H1 (cell line): ENCODE results near the gene HLF. TPM values are rescaled to one million over a fixed set of nuclear protein-coding genes. Genes with fewer than 3 reads are reported as not detected.

Experiments used
- CTCF ChIA-PET: fragments of 300-600 bp; sonication (Branson Sonifier 250); formaldehyde crosslinking; loops from one replicate; lab custom pipeline; 2021; ENCODE audit not compliant: partially characterized antibody; lab: Charles Lee
- POLR2A ChIA-PET: fragments of 300-600 bp; sonication (Branson Sonifier 250); formaldehyde crosslinking; loops from one replicate; lab custom pipeline; 2021; ENCODE audit warnings: inconsistent platforms; ENCODE audit not compliant: partially characterized antibody; lab: Charles Lee
- DNase-seq, 2 experiments: peaks; one replicate each; pipeline versions ENCODE4 v3.0.0 to v3.0.0-alpha.2; 2010 to 2022; ENCODE audit warnings: low spot score in 2 of 2, low read depth in 1 of 2, mixed read lengths in 1 of 2
- FAIRE-seq: peaks from 2 replicates; lab custom pipeline; 2011; peaks lifted over from hg19 to GRCh38; lab: Jason Lieb, UNC
- H2AFZ ChIP-seq: 2 replicates; pipeline ENCODE4 v1.8.1; 2012; ENCODE audit warnings: low read length, inconsistent platforms
- H2AK5ac ChIP-seq: 2 replicates; pipeline ENCODE4 v1.6.1; 2013; ENCODE audit warnings: low read depth, low read length
- H2BK120ac ChIP-seq: replicated peaks from 2 replicates; pipeline ENCODE3; 2013; ENCODE audit warnings: low read depth, low read length, inconsistent platforms
- H2BK12ac ChIP-seq: 2 replicates; pipeline ENCODE4 v1.6.1; 2013; ENCODE audit warnings: low read depth, low read length
- H2BK15ac ChIP-seq: 2 replicates; pipeline ENCODE4 v1.6.1; 2013; ENCODE audit warnings: low read length
- H2BK20ac ChIP-seq: 2 replicates; pipeline ENCODE4 v1.6.1; 2013; ENCODE audit warnings: low read length
- H2BK5ac ChIP-seq: 2 replicates; pipeline ENCODE4 v1.6.1; 2013; ENCODE audit warnings: low read depth, low read length
- H3K14ac ChIP-seq: 2 replicates; pipeline ENCODE4 v1.6.1; 2013; ENCODE audit warnings: inconsistent platforms; ENCODE audit not compliant: insufficient read length
- H3K18ac ChIP-seq: 2 replicates; pipeline ENCODE4 v1.6.1; 2013; ENCODE audit warnings: low read length; ENCODE audit errors: extremely low read depth
- H3K23ac ChIP-seq: 2 replicates; pipeline ENCODE4 v1.6.1; 2013; ENCODE audit warnings: inconsistent platforms; ENCODE audit not compliant: insufficient read length
- H3K23me2 ChIP-seq: 2 replicates; pipeline ENCODE4 v1.6.1; 2013; ENCODE audit warnings: low read depth, low read length
- H3K27ac ChIP-seq: 2 replicates; pipeline ENCODE4 v1.6.1; 2011; ENCODE audit warnings: low read depth, low read length, inconsistent platforms
- H3K27me3 ChIP-seq, 4 experiments: replicated peaks in 1 of 4; 1 replicate in 1 of 4; 2 replicates in 3 of 4; pipeline versions ENCODE4 v1.6.1 to v1.8.1; 2011 to 2013; ENCODE audit warnings: low read length in 3 of 4, mild to moderate bottlenecking in 3 of 4, inconsistent platforms in 2 of 4, mixed read lengths in 2 of 4, moderate library complexity in 1 of 4; ENCODE audit not compliant: control insufficient read depth in 3 of 4, insufficient read depth in 3 of 4; ENCODE audit errors: extremely low read depth in 1 of 4
- H3K36me3 ChIP-seq, 4 experiments: 2 replicates each; pipeline versions ENCODE4 v1.6.1 to v1.8.1; 2011 to 2013; ENCODE audit warnings: mild to moderate bottlenecking in 4 of 4, low read length in 3 of 4, moderate library complexity in 2 of 4, control low read depth in 1 of 4, inconsistent platforms in 1 of 4; ENCODE audit not compliant: insufficient read depth in 4 of 4, control insufficient read depth in 2 of 4
- H3K4ac ChIP-seq: replicated peaks from 2 replicates; pipeline ENCODE3; 2013; ENCODE audit warnings: low read length, low read depth, mixed read lengths, inconsistent platforms; ENCODE audit not compliant: insufficient read length
- H3K4me1 ChIP-seq, 4 experiments: replicated peaks in 1 of 4; 1 replicate in 1 of 4; 2 replicates in 3 of 4; pipeline versions ENCODE4 v1.6.1 to v1.8.1; 2011 to 2013; ENCODE audit warnings: low read length in 3 of 4, inconsistent platforms in 2 of 4, mixed read lengths in 1 of 4; ENCODE audit not compliant: insufficient read depth in 4 of 4, control insufficient read depth in 3 of 4
- H3K4me2 ChIP-seq, 2 experiments: 2 replicates each; pipeline versions ENCODE4 v1.6.1 to v1.8.1; 2011 to 2013; ENCODE audit warnings: low read depth in 2 of 2, low read length in 2 of 2, control low read depth in 1 of 2, inconsistent platforms in 1 of 2, mild to moderate bottlenecking in 1 of 2; ENCODE audit not compliant: insufficient read depth in 1 of 2
- H3K4me3 ChIP-seq, 4 experiments: fragments of 200-600, 300-600 bp in 1 of 4; sonication (generic), shearing (Covaris generic), sonication (Bioruptor Twin) in 1 of 4; 2 replicates each; pipeline versions ENCODE4 v1.5.1 to v1.8.1; 2011 to 2016; ENCODE audit warnings: low read length in 4 of 4, low read depth in 3 of 4, control low read depth in 2 of 4, inconsistent platforms in 2 of 4, mild to moderate bottlenecking in 2 of 4, mixed read lengths in 1 of 4, moderate library complexity in 1 of 4; ENCODE audit not compliant: insufficient read depth in 2 of 4; ENCODE audit errors: extremely low read depth in 1 of 4
- H3K56ac ChIP-seq: replicated peaks from 2 replicates; pipeline ENCODE3; 2013; ENCODE audit warnings: low read depth, mild to moderate bottlenecking, mixed read lengths, low read length, inconsistent platforms; ENCODE audit not compliant: insufficient read length
- H3K79me1 ChIP-seq: 2 replicates; pipeline ENCODE4 v1.6.1; 2013; ENCODE audit warnings: low read depth, low read length, control low read depth
- H3K79me2 ChIP-seq, 2 experiments: 2 replicates each; pipeline versions ENCODE4 v1.6.1 to v1.8.1; 2012 to 2013; ENCODE audit warnings: low read length in 2 of 2, mild to moderate bottlenecking in 2 of 2, inconsistent platforms in 1 of 2; ENCODE audit not compliant: insufficient read depth in 2 of 2, control insufficient read depth in 1 of 2
- H3K9ac ChIP-seq, 4 experiments: replicated peaks in 1 of 4; 1 replicate in 1 of 4; 2 replicates in 3 of 4; pipeline versions ENCODE4 v1.6.1 to v1.8.1; 2011 to 2013; ENCODE audit warnings: low read depth in 3 of 4, low read length in 3 of 4, control low read depth in 2 of 4, mild to moderate bottlenecking in 2 of 4, moderate library complexity in 2 of 4, inconsistent platforms in 1 of 4; ENCODE audit errors: extremely low read depth in 1 of 4
- H3K9me3 ChIP-seq, 2 experiments: 2 replicates each; pipeline versions ENCODE4 v1.6.1 to v1.8.1; 2012 to 2013; ENCODE audit warnings: mild to moderate bottlenecking in 2 of 2, moderate library complexity in 2 of 2, control low read depth in 1 of 2, inconsistent platforms in 1 of 2, low read depth in 1 of 2, low read length in 1 of 2, mixed read lengths in 1 of 2; ENCODE audit not compliant: insufficient read depth in 2 of 2
- H4K20me1 ChIP-seq, 2 experiments: replicated peaks in 1 of 2; 2 replicates each; pipeline versions ENCODE3 to v1.8.1; 2011 to 2013; ENCODE audit warnings: inconsistent platforms in 2 of 2, low read length in 2 of 2, mild to moderate bottlenecking in 1 of 2; ENCODE audit not compliant: insufficient read depth in 2 of 2, control insufficient read depth in 1 of 2
- H4K5ac ChIP-seq: 2 replicates; pipeline ENCODE4 v1.6.1; 2013; ENCODE audit warnings: low read length, low read depth, mixed read lengths, inconsistent platforms; ENCODE audit not compliant: insufficient read length
- H4K8ac ChIP-seq: 2 replicates; pipeline ENCODE4 v1.8.0; 2013; ENCODE audit warnings: mild to moderate bottlenecking, moderate library complexity, low read length, inconsistent platforms; ENCODE audit not compliant: insufficient read depth; ENCODE audit errors: extremely low read depth
- H4K91ac ChIP-seq: replicated peaks from 2 replicates; pipeline ENCODE3; 2013; ENCODE audit warnings: low read length, mixed read lengths, inconsistent platforms; ENCODE audit not compliant: insufficient read length
- BACH1 ChIP-seq: IDR thresholded peaks from 2 replicates; pipeline ENCODE4 v1.6.1; 2012; ENCODE audit warnings: low read length, improper control_type of control experiment
- CREB1 ChIP-seq: IDR thresholded peaks from 2 replicates; pipeline ENCODE4 v1.6.1; 2012; ENCODE audit warnings: inconsistent platforms
- HDAC2 ChIP-seq, 2 experiments: fragments of 300-600 bp in 1 of 2; sonication (generic) in 1 of 2; IDR thresholded peaks; 2 replicates each; pipeline ENCODE4 v1.6.1; 2011 to 2012; ENCODE audit warnings: low read depth in 2 of 2, low read length in 2 of 2, mild to moderate bottlenecking in 2 of 2, moderate library complexity in 2 of 2, borderline replicate concordance in 1 of 2, inconsistent platforms in 1 of 2
- HDAC6 ChIP-seq: IDR thresholded peaks from one replicate; pipeline ENCODE4 v1.7.1; 2012; ENCODE audit warnings: low read depth, mild to moderate bottlenecking, inconsistent platforms, low read length, moderate library complexity
- KDM5A ChIP-seq: fragments of 200-600 bp; IDR thresholded peaks from 2 replicates; pipeline ENCODE4 v1.7.1; 2012; ENCODE audit warnings: mild to moderate bottlenecking, low read length, inconsistent platforms, mixed read lengths
- TAF1 ChIP-seq: IDR thresholded peaks from 2 replicates; pipeline ENCODE4 v1.6.1; 2011; ENCODE audit warnings: mild to moderate bottlenecking, low read depth, low read length
- TAF7 ChIP-seq: optimal IDR thresholded peaks from 2 replicates; pipeline ENCODE3; 2011; ENCODE audit warnings: low read depth, mild to moderate bottlenecking, inconsistent platforms, low read length, moderate library complexity, borderline replicate concordance
- TCF12 ChIP-seq: IDR thresholded peaks from 2 replicates; pipeline ENCODE4 v1.6.1; 2011; ENCODE audit warnings: low read depth, mild to moderate bottlenecking, low read length
- YY1 ChIP-seq: IDR thresholded peaks from 2 replicates; pipeline ENCODE4 v1.6.1; 2011; ENCODE audit warnings: low read depth, mild to moderate bottlenecking, low read length
- WGBS, 2 experiments: shearing (Covaris generic) in 1 of 2; methylation state at CpG; one replicate each; pipeline versions ENCODE4 v1.1.6 to v1.1.7; 2013 to 2015; ENCODE audit warnings: low lambda C conversion rate in 2 of 2, mixed read lengths in 2 of 2, inconsistent platforms in 1 of 2, low coverage in 1 of 2, missing lambda C conversion rate in 1 of 2; ENCODE audit not compliant: insufficient replicate concordance in 2 of 2, insufficient coverage in 1 of 2, insufficient read length in 1 of 2; ENCODE audit errors: extremely low coverage in 1 of 2, missing lambda C conversion rate in 1 of 2; 5-methylcytosine and 5-hydroxymethylcytosine counted together
- polyA plus RNA-seq, 7 experiments: library from polyadenylated mRNA; depleted of rRNA in 3 of 7; stranded (reverse) in 5 of 7; unstranded in 2 of 7; fragments of >200 nt in 5 of 7; fragments of 200-250 nt in 2 of 7; gene quantifications; 1 replicate in 5 of 7; 2 replicates in 1 of 7; 4 replicates in 1 of 7; pipeline versions ENCODE4 v1.2.1 to v1.2.3, GENCODE V29; 2011 to 2013; ENCODE audit warnings: missing spikeins in 2 of 7, mixed read lengths in 2 of 7
- total RNA-seq: library from RNA; stranded (reverse); fragmentation: NEBNext Ultra II Directional; extraction: Animal tissue kit (Norgen Biotek cat#: 25700); gene quantifications from 2 replicates; pipeline ENCODE4 v1.2.1, GENCODE V29; 2021
- TF ChIP-seq, protein P1 (sequence below): IDR thresholded peaks from 2 replicates; pipeline ENCODE4 v1.6.1; 2012; ENCODE audit warnings: low read length, inconsistent platforms
- TF ChIP-seq, protein P2 (sequence below), 3 experiments: IDR thresholded peaks; 1 replicate in 2 of 3; 2 replicates in 1 of 3; pipeline versions ENCODE4 v1.5.1 to v1.6.1; 2011; ENCODE audit warnings: low read length in 3 of 3, mild to moderate bottlenecking in 3 of 3, inconsistent platforms in 2 of 3, low read depth in 1 of 3, moderate library complexity in 1 of 3; ENCODE audit not compliant: insufficient read depth in 1 of 3; ENCODE audit errors: control extremely low read depth in 1 of 3

The HLF gene
- total and polyA plus RNA-seq, 2 of the 8 experiments (the other 6 are each of a cell fraction or from before 2014, with no cell fraction given): 0.39 to 0.60 TPM

DNA sequence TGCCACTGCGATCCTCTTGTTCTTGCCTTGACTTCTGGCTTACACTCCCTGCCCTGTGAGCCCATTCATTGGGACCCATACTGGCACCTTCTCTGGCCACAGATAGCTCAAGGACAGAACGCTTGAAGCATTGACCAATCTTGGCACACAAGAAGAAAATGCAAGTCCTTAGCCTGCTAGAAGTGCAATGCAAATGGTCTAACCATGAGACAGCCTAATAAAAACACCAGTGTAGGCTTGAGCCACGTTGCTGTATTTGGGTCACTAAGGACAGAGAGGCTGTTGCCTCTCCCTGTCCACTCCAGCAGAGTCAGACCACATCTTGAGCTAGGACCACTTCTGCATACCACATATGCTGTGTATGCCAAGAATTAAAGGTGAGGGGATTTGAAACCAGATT lies 41.2 kb upstream of the HLF start:
- Histone ChIP-seq H3K79me2 (no peaks in the 10 kb centered on the region), H2AFZ (no peak overlapping the region), H3K27ac (no peak overlapping the region), H2AK5ac (no peak overlapping the region), H3K4me2 (no peak overlapping the region), H3K23me2 (no peaks in the 10 kb centered on the region), H3K9ac (no peak overlapping the region), H2BK12ac (no peak overlapping the region), H3K14ac (no peak overlapping the region), H3K18ac (no peak overlapping the region), H3K9me3 (no peaks in the 10 kb centered on the region), H3K56ac (no peak overlapping the region), H2BK120ac (no peak overlapping the region), H3K4me1 (no peaks in the 10 kb centered on the region), H3K23ac (no peak overlapping the region), H4K5ac (no peak overlapping the region), H3K4ac (no peak overlapping the region), H3K27me3 (no peaks in the 10 kb centered on the region), H2BK5ac (no peak overlapping the region), H2BK20ac (no peak overlapping the region), H4K91ac (no peak overlapping the region), H4K20me1 (no peaks in the 10 kb centered on the region), H3K36me3 (no peaks in the 10 kb centered on the region), H4K8ac (no peak overlapping the region), H3K4me3 (no peak overlapping the region), H2BK15ac (no peak overlapping the region), H3K79me1 (no peaks in the 10 kb centered on the region)
- ChIA-PET CTCF (interaction anchor here (0.7 kb wide), 1 partner anchor 14 kb away, joined by 3 read pairs; no protein-coding TSS in a partner anchor), POLR2A (no interaction called here)
- DNase-seq (no peak), FAIRE-seq (no peak)
- 86% methylated on average over 3 of the region's 3 CpGs; no CpG with 5 or more reads in 1 of the 2 experiments for WGBS, 2 experiments
- TF ChIP-seq KDM5A (no peak), BACH1 (no peak), TCF12 (no peak), TAF7 (no peak), CREB1 (no peak), HDAC6 (no peak), HDAC2 (IDR thresholded peaks at IDR 0.05; ENCODE audit: borderline replicate concordance in 1 of 2, low read depth in 2 of 2, low read length in 2 of 2) (no peak), YY1 (no peak), TAF1 (no peak)
- TF ChIP-seq, protein P1, sequence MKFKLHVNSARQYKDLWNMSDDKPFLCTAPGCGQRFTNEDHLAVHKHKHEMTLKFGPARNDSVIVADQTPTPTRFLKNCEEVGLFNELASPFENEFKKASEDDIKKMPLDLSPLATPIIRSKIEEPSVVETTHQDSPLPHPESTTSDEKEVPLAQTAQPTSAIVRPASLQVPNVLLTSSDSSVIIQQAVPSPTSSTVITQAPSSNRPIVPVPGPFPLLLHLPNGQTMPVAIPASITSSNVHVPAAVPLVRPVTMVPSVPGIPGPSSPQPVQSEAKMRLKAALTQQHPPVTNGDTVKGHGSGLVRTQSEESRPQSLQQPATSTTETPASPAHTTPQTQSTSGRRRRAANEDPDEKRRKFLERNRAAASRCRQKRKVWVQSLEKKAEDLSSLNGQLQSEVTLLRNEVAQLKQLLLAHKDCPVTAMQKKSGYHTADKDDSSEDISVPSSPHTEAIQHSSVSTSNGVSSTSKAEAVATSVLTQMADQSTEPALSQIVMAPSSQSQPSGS: no peak
- TF ChIP-seq, protein P2, sequence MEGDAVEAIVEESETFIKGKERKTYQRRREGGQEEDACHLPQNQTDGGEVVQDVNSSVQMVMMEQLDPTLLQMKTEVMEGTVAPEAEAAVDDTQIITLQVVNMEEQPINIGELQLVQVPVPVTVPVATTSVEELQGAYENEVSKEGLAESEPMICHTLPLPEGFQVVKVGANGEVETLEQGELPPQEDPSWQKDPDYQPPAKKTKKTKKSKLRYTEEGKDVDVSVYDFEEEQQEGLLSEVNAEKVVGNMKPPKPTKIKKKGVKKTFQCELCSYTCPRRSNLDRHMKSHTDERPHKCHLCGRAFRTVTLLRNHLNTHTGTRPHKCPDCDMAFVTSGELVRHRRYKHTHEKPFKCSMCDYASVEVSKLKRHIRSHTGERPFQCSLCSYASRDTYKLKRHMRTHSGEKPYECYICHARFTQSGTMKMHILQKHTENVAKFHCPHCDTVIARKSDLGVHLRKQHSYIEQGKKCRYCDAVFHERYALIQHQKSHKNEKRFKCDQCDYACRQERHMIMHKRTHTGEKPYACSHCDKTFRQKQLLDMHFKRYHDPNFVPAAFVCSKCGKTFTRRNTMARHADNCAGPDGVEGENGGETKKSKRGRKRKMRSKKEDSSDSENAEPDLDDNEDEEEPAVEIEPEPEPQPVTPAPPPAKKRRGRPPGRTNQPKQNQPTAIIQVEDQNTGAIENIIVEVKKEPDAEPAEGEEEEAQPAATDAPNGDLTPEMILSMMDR (IDR thresholded peaks at IDR 0.05; ENCODE audit: control extremely low read depth in 1 of 3, insufficient read depth in 1 of 3, low read depth in 1 of 3, low read length in 3 of 3): no peak
